Kidney epithelial cell (primary cell): ENCODE data around the gene SPINK1. TPM values are rescaled to one million over a fixed set of nuclear protein-coding genes. Genes with fewer than 3 reads are reported as not detected.
"Not testable (repeated sequence)": the region's sequence is repeated elsewhere in the genome, so short reads cannot be mapped to it uniquely, and the experiment has no call there.

Experiments
- DNase-seq: peaks from one replicate; pipeline ENCODE4 v3.0.0-alpha.2; 2010; ENCODE audit warnings: low read depth
- H3K27me3 ChIP-seq: 2 replicates; pipeline ENCODE4 v1.6.0; 2011; ENCODE audit warnings: low read length; ENCODE audit not compliant: control insufficient read depth, insufficient read depth
- H3K36me3 ChIP-seq: 2 replicates; pipeline ENCODE4 v1.5.1; 2011; ENCODE audit warnings: low read length; ENCODE audit not compliant: control insufficient read depth, insufficient read depth
- H3K4me3 ChIP-seq: 2 replicates; pipeline ENCODE4 v1.5.1; 2011; ENCODE audit warnings: low read depth, mild to moderate bottlenecking, control low read depth, low read length
- CTCF ChIP-seq: IDR thresholded peaks from 2 replicates; pipeline ENCODE4 v1.5.1; 2011; ENCODE audit warnings: mild to moderate bottlenecking, moderate library complexity, low read length, control low read depth, inconsistent platforms; ENCODE audit not compliant: insufficient read depth, poor library complexity, severe bottlenecking
- total RNA-seq: library from RNA; depleted of rRNA; stranded (reverse); fragments of >200 nt; gene quantifications from 2 replicates; pipeline ENCODE4 v1.2.3, GENCODE V29; 2015

SPINK1 gene
- total RNA-seq, 1 donor from 2014 or later, result not detected

- Histone ChIP-seq H3K36me3 (no peaks in the 10 kb centered on the region), H3K4me3 (no peak overlapping the region), H3K27me3 (no peaks in the 10 kb centered on the region)
- DNase-seq, result no peak
- no peak for TF ChIP-seq CTCF
Measured at GRCh38 chr5:147876141-147876540, 44.7 kb upstream of the SPINK1 start.

DNA sequence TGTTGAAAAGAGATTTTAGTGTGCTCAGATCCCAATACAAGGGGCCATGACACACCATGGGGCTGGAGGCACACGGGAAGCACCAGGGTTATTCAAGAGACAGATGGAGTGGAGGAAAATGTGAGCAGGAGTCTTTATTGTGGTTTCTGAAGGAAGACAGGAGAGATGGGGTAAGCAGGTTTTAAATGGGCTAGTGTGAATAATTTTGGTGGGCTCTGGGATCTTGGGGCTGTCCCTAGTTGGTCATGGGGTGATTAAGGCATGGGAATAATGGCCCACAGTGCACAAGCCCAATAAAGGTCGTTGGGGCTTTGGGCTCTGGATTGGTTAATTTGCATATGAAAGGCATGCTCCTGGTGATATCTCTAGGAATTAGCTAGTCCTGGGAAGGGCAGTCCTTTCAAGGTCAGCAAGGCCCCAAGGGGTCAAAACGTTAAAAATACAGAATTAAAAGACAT is 43.5 kb upstream of the SPINK1 start:
- Histone ChIP-seq H3K36me3 (no peaks in the 10 kb centered on the region), H3K27me3 (no peaks in the 10 kb centered on the region), H3K4me3 (no peak overlapping the region)
- no peak for DNase-seq
- no peak for TF ChIP-seq CTCF

DNA sequence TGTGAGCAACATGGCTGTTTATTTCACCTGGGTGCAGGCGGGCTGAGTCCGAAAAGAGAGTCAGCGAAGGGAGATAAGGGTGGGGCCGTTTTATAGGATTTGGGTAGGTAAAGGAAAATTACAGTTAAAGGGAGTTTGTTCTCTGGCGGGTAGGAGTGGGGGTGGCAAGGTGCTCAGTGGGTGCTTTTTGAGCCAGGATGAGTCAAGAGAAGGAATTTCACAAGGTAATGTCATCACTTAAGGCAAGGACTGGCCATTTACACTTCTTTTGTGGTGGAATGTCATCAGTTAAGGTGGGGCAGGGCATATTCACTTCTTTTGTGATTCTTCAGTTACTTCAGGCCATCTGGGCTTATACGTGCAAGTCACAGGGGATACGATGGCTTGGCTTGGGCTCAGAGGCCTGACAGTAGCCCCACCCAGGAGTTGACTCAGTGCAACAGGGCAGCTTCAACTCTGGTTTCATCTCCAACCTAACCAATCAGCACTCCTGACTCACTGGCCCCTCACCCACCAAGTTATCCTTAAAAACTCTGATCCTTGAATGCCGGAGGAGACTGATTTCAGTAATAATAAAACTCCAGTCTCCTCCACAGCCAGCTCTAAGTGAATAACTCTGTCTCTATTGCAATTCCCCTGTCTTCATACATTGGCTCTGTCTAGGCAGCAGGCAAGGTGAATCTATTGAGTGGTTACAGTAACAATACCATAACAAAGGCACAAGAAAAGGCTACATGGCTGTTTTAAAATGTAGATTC is 42.8 kb upstream of the SPINK1 start:
- not testable (repeated sequence) for H3K36me3 ChIP-seq, H3K4me3 ChIP-seq, H3K27me3 ChIP-seq, DNase-seq

GRCh38 chr5:147872744-147873435 is 41.4 kb upstream of the SPINK1 start:
- not testable (repeated sequence) for H3K4me3 ChIP-seq, H3K27me3 ChIP-seq, DNase-seq, H3K36me3 ChIP-seq

- H3K36me3 ChIP-seq, H3K4me3 ChIP-seq, DNase-seq, H3K27me3 ChIP-seq: not testable (repeated sequence)
Measured at GRCh38 chr5:147871980-147872549, 40.6 kb upstream of the SPINK1 start.

- not testable (repeated sequence) for H3K27me3 ChIP-seq, DNase-seq, H3K36me3 ChIP-seq, H3K4me3 ChIP-seq
Measured at GRCh38 chr5:147869892-147870291, 38.4 kb upstream of the SPINK1 start.

DNA sequence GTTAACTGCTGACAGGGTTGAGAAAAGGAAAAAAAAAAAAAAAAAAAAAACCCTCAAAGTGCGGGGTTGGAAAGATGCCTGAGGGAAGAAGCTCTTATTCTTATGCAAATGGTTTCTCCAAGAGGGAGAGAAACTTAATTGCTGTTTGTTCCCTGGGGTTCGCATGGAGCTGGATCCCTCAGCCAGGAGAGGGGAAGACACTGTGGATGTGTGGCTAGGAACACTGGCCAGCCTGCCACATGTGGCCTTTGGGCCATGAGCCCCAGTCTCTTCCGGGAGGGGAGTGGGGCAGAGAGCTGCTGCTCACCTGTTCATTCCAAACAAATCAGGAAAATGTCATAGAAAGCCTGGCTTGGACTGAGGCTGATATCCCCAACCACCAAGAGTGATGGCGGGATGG is 37.6 kb upstream of the SPINK1 start:
- Histone ChIP-seq H3K4me3 (no peak overlapping the region), H3K27me3 (no peaks in the 10 kb centered on the region), H3K36me3 (no peaks in the 10 kb centered on the region)
- no peak for DNase-seq
- no peak for TF ChIP-seq CTCF
